IPS DF 6.9 (cell line): ENCODE results near the gene POMT2.

Experiments used
- DNase-seq: peaks from one replicate; pipeline ENCODE4 v3.0.0-alpha.2; 2013; ENCODE audit warnings: low read depth, low spot score
- H3K27ac ChIP-seq: one replicate; pipeline ENCODE4 v1.5.1; 2013; ENCODE audit warnings: low read length, control low read depth
- H3K27me3 ChIP-seq: 2 replicates; pipeline ENCODE4 v1.6.1; 2013; ENCODE audit warnings: mild to moderate bottlenecking, low read length; ENCODE audit not compliant: control insufficient read depth, insufficient read depth
- H3K36me3 ChIP-seq: 2 replicates; pipeline ENCODE4 v1.6.1; 2013; ENCODE audit warnings: low read length; ENCODE audit not compliant: control insufficient read depth, insufficient read depth
- H3K4me1 ChIP-seq: 2 replicates; pipeline ENCODE4 v1.6.1; 2013; ENCODE audit warnings: low read length; ENCODE audit not compliant: control insufficient read depth, insufficient read depth
- H3K4me3 ChIP-seq: 2 replicates; pipeline ENCODE4 v1.5.1; 2013; ENCODE audit warnings: mild to moderate bottlenecking, low read length
- H3K9me3 ChIP-seq: 2 replicates; pipeline ENCODE4 v1.6.1; 2013; ENCODE audit warnings: low read length, inconsistent platforms; ENCODE audit not compliant: control insufficient read depth, insufficient read depth
- WGBS: extraction: QIAGEN DNeasy Blood & Tissue Kit; methylation state at CpG from one replicate; pipeline ENCODE4 v1.1.7; 2013; ENCODE audit warnings: mixed read lengths, missing lambda C conversion rate; ENCODE audit not compliant: insufficient read length, insufficient coverage; 5-methylcytosine and 5-hydroxymethylcytosine counted together

Gene POMT2

GRCh38 chr14:77259025-77259715, 61.5 kb downstream of the POMT2 start:
- H3K4me3 ChIP-seq: no peak overlapping the region
- H3K9me3 ChIP-seq: no peaks in the 10 kb centered on the region
- H3K4me1 ChIP-seq: no peaks in the 10 kb centered on the region; the same call in 1 of the 2 replicates
- no peaks in the 10 kb centered on the region for H3K27me3 ChIP-seq
- WGBS: no CpG with 5 or more reads among the region's 11 CpGs
- no peak overlapping the region for H3K27ac ChIP-seq
- no peaks in the 10 kb centered on the region for H3K36me3 ChIP-seq
- no peak for DNase-seq

DNA sequence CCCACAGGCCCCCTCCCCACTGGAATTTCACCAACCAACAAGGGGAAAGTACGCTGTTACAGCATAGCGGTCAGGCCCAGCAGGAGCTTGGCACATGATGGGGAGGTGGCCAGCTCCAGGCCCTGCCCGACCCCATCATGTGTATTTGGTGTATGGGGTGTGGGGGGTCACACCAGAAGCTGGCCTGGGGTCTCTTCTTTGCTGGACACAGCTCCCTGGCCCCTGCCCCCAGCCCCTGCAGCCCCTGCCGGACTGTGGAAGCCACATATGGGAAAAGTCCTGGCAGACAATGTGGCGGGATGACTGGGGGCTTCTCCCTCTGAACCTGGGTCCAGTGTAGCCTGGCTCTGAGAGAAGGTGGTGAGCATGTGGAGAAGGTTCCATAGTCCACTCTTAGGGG, 62.1 kb downstream of the POMT2 start:
- no peaks in the 10 kb centered on the region for H3K27me3 ChIP-seq
- WGBS: no CpG with 5 or more reads among the region's 5 CpGs
- no peak for DNase-seq

DNA sequence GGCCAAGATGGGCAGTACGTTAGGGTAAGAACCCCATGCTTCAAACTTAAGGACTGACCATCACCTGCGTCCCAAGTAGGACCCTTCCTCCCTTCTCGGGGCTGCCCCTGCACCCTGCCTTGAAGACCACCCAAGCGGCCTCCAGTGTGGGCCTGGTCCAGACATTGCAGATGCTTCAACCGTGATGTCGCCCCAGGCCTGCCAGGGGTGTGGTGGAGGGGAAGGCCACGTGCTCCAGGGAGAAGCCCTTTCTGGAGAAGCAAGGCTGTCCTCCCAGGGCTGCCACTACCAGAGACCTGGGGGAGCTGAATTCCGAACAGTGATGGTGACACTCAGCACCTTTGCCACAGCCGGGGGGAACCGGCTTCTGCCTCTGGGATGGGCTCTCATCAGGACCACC, 63.0 kb downstream of the POMT2 start:
- Histone ChIP-seq H3K36me3 (no peaks in the 10 kb centered on the region), H3K27ac (no peak overlapping the region), H3K9me3 (no peaks in the 10 kb centered on the region), H3K27me3 (no peaks in the 10 kb centered on the region), H3K4me1 (no peaks in the 10 kb centered on the region; the same call in 1 of the 2 replicates), H3K4me3 (no peak overlapping the region)
- DNase-seq: no peak
- WGBS: no CpG with 5 or more reads among the region's 10 CpGs

More for the DNA sequence above, 62.1 kb downstream of the POMT2 start:
- Histone ChIP-seq H3K27ac (no peak overlapping the region), H3K4me1 (no peaks in the 10 kb centered on the region; the same call in 1 of the 2 replicates), H3K9me3 (no peaks in the 10 kb centered on the region), H3K36me3 (no peaks in the 10 kb centered on the region), H3K4me3 (no peak overlapping the region)

DNA sequence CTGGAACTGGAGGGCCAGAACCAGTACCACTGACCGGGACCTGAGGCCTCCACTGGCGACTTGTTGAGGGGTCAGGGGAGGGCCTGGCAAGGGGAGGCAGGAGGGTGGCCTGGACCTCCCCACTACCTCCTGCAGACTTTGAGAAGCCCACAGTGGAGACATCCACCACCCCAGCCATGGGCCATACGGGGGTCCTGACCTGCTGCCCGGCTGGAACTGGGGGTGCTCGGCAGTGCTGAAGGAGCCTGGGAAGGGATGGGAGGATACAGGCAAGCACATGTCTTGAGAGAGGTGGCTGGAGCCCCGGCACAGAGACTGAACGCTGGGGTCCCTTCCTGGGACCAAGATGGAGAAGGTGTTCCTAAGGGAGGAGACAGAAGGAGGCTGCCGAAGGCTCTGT, 64.0 kb downstream of the POMT2 start:
- Histone ChIP-seq H3K36me3 (0 out of 2 replicates have a peak, but pooled peaks cover 2% of the 10 kb centered on the region), H3K27me3 (no peaks in the 10 kb centered on the region), H3K4me3 (no peak overlapping the region), H3K27ac (no peak overlapping the region), H3K9me3 (no peaks in the 10 kb centered on the region), H3K4me1 (no peaks in the 10 kb centered on the region; the same call in 1 of the 2 replicates)
- no peak for DNase-seq
- WGBS: no CpG with 5 or more reads among the region's 8 CpGs

- no peak overlapping the region for H3K27ac ChIP-seq
- 0 out of 2 replicates have a peak, but pooled peaks cover 2% of the 10 kb centered on the region for H3K36me3 ChIP-seq
- H3K4me3 ChIP-seq: no peak overlapping the region
- no peaks in the 10 kb centered on the region for H3K9me3 ChIP-seq
- no peaks in the 10 kb centered on the region; the same call in 1 of the 2 replicates for H3K4me1 ChIP-seq
- no CpG with 5 or more reads among the region's 20 CpGs for WGBS
- no peaks in the 10 kb centered on the region for H3K27me3 ChIP-seq
- no peak for DNase-seq
Observed at GRCh38 chr14:77253333-77254190, 67.1 kb downstream of the POMT2 start.

DNA sequence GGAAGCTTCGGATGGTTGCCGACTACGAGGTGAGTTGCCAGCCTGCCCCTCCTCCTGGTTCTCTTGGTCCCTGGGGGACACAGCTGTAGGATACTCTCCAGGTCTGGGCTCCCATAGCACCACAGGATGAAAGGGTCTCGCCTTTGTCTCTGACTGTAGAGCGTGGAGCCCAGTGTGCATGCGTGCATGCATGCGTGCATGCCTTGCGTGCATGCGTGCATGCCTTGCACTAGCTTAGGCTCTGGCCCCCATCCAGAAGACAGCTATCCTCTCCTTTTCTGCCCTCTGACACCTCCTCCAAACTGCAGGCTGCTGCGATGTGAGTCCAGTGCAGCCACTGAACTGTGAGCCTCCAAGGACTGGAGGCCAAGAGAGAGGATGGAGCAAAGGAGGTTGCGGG, 68.8 kb downstream of the POMT2 start:
- Histone ChIP-seq H3K36me3 (0 out of 2 replicates have a peak, but pooled peaks cover 2% of the 10 kb centered on the region), H3K27ac (no peak overlapping the region), H3K27me3 (no peaks in the 10 kb centered on the region), H3K4me1 (no peaks in the 10 kb centered on the region; the same call in 1 of the 2 replicates), H3K4me3 (no peak overlapping the region), H3K9me3 (no peaks in the 10 kb centered on the region)
- DNase-seq: no peak
- no CpG with 5 or more reads among the region's 11 CpGs for WGBS

DNA sequence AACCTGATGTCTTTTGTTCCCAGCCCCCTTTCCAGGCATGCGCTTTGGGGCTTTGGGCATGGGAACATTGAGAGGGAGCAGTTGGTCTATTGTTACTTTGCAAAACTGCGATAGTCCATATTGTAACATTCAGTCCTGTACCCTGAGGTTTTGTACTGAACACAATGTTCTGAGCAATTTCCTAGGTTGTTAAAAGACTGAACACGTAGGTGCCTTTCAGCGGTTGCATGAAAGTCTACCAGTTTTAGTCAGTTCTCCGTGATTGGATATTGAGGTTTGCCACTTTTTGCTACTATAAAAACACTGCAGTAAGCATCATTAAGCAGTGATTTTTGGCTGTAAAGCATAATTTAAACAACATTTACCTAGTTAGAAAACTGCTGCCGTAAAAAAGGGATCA, 69.8 kb downstream of the POMT2 start:
- Histone ChIP-seq H3K9me3 (no peaks in the 10 kb centered on the region), H3K4me3 (no peak overlapping the region), H3K36me3 (0 out of 2 replicates have a peak, but pooled peaks cover 2% of the 10 kb centered on the region), H3K4me1 (no peaks in the 10 kb centered on the region; the same call in 1 of the 2 replicates), H3K27me3 (no peaks in the 10 kb centered on the region), H3K27ac (no peak overlapping the region)
- no peak for DNase-seq
- no CpG with 5 or more reads among the region's 6 CpGs for WGBS

DNA sequence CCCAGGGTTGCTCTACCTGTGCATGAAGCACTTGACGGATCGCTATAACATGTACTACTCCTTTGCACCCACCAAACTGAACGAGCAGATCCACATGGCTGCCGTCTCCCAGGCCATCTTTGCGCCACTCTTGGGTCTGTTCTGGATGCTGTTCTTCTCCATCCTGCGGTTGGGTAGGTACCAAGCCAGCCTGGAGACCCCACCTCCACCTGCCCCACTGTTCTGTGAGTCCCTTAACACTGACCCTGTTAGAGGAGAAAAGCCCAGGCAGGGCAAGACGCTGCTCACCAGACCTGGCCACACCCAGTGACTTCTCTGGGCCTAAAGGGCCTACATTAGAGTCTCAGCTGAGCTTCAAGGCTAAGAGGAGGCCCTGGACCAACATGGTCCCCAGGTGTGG, 71.4 kb downstream of the POMT2 start:
- Histone ChIP-seq H3K4me3 (no peak overlapping the region), H3K27ac (no peak overlapping the region), H3K4me1 (no peaks in the 10 kb centered on the region; the same call in 1 of the 2 replicates), H3K36me3 (0 out of 2 replicates have a peak, but pooled peaks cover 2% of the 10 kb centered on the region), H3K9me3 (no peaks in the 10 kb centered on the region), H3K27me3 (no peaks in the 10 kb centered on the region)
- no CpG with 5 or more reads among the region's 7 CpGs for WGBS
- DNase-seq: no peak

DNA sequence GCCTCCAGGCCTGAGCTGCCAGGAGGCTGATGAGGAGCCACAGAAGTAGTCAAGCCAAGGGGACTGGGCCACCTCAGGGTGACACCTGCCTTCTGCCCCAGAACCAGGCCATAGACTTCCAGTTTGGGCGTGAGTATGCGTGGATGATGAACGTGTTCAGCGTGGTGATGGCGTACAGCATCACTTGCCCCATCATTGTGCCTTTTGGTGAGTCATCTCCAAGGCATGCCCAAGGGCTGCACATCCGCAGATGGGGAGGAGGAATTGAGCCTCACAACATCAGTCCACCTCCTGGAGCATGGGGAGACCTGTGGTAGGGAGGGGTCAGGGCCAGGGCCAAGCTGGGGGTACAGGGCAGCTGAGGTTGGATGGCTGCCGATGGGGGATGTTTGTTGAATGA, 72.0 kb downstream of the POMT2 start:
- WGBS: no CpG with 5 or more reads among the region's 7 CpGs
- Histone ChIP-seq H3K4me1 (no peaks in the 10 kb centered on the region), H3K36me3 (0 out of 2 replicates have a peak, but pooled peaks cover 2% of the 10 kb centered on the region), H3K27ac (no peak overlapping the region), H3K4me3 (no peak overlapping the region), H3K9me3 (no peaks in the 10 kb centered on the region), H3K27me3 (peaks cover under 1% of the 10 kb centered on the region; the same call in 1 of the 2 replicates)
- DNase-seq: no peak

- Histone ChIP-seq H3K27me3 (peaks cover 1% of the 10 kb centered on the region; the same call in 1 of the 2 replicates), H3K4me1 (no peaks in the 10 kb centered on the region), H3K27ac (no peak overlapping the region), H3K36me3 (0 out of 2 replicates have a peak, but pooled peaks cover under 1% of the 10 kb centered on the region), H3K4me3 (no peak overlapping the region), H3K9me3 (no peaks in the 10 kb centered on the region)
- no CpG with 5 or more reads among the region's 1 CpG for WGBS
- DNase-seq: no peak
Observed at GRCh38 chr14:77246784-77247183, 73.9 kb downstream of the POMT2 start.
